Mesothelial cell of epicardium (in vitro differentiated cells): ENCODE data around the gene XPC. TPM values are rescaled to one million over a fixed set of nuclear protein-coding genes. Genes with fewer than 3 reads are reported as not detected.

Experiments
- DNase-seq, 2 experiments: peaks; one replicate each; pipeline ENCODE4 v3.0.0; 2021; ENCODE audit warnings: low spot score in 2 of 2; ENCODE audit not compliant: unreplicated experiment in 2 of 2
- H3K27ac Mint-ChIP-seq: 2 replicates; pipeline ENCODE4 v1.8.0; 2021; ENCODE audit warnings: mixed read lengths
- H3K27me3 Mint-ChIP-seq: 2 replicates; pipeline ENCODE4 v1.8.0; 2021; ENCODE audit warnings: low read depth, mixed read lengths
- H3K36me3 Mint-ChIP-seq: 2 replicates; pipeline ENCODE4 v1.8.0; 2021; ENCODE audit warnings: mixed read lengths
- H3K4me1 Mint-ChIP-seq: 2 replicates; pipeline ENCODE4 v1.8.0; 2021; ENCODE audit warnings: mixed read lengths
- H3K4me3 Mint-ChIP-seq: 2 replicates; pipeline ENCODE4 v1.8.0; 2021; ENCODE audit warnings: mild to moderate bottlenecking, moderate library complexity, mixed read lengths
- H3K9me3 Mint-ChIP-seq: 2 replicates; pipeline ENCODE4 v1.8.0; 2021; ENCODE audit warnings: mixed read lengths
- CTCF ChIP-seq: fragments of 200-600 bp; sonication (generic); IDR thresholded peaks from one replicate; pipeline ENCODE4 v1.5.0; 2021; ENCODE audit warnings: antibody characterized with exemption; ENCODE audit not compliant: unreplicated experiment
- total RNA-seq: library from RNA; stranded (reverse); gene quantifications from 3 replicates; pipeline ENCODE4 v1.2.1, GENCODE V29; 2021

XPC gene
- total RNA-seq, 1 donor from 2014 or later: 47.8 TPM

GRCh38 chr3:14206548-14207177 is 28.3 kb upstream of the XPC start:
- Mint-ChIP-seq H3K36me3 (no peaks in the 10 kb centered on the region), H3K4me1 (peaks cover 51% of the 10 kb centered on the region), H3K27me3 (no peaks in the 10 kb centered on the region), H3K9me3 (no peaks in the 10 kb centered on the region), H3K4me3 (no peak overlapping the region), H3K27ac (no peak overlapping the region)
- TF ChIP-seq CTCF: no peak
- no peak for DNase-seq

GRCh38 chr3:14204515-14205284 is 26.3 kb upstream of the XPC start:
- DNase-seq: no peak
- Mint-ChIP-seq H3K27ac (no peak overlapping the region), H3K4me3 (no peak overlapping the region), H3K4me1 (peaks cover 35% of the 10 kb centered on the region), H3K27me3 (no peaks in the 10 kb centered on the region), H3K36me3 (peaks cover 2% of the 10 kb centered on the region), H3K9me3 (no peaks in the 10 kb centered on the region)
- no peak for TF ChIP-seq CTCF

GRCh38 chr3:14203521-14204079 is 25.2 kb upstream of the XPC start:
- Mint-ChIP-seq H3K4me1 (peaks cover 24% of the 10 kb centered on the region), H3K27ac (peak overlapping the region; percentile 55), H3K4me3 (no peak overlapping the region), H3K36me3 (peaks cover 6% of the 10 kb centered on the region), H3K27me3 (no peaks in the 10 kb centered on the region), H3K9me3 (no peaks in the 10 kb centered on the region)
- peak; percentile 92 for TF ChIP-seq CTCF
- DNase-seq: peak in 1 of 2 experiments; percentile 56

- no peak for DNase-seq
- Mint-ChIP-seq H3K27me3 (no peaks in the 10 kb centered on the region), H3K36me3 (peaks cover 10% of the 10 kb centered on the region), H3K4me3 (no peak overlapping the region), H3K9me3 (no peaks in the 10 kb centered on the region), H3K27ac (peak overlapping the region; percentile 55), H3K4me1 (peaks cover 21% of the 10 kb centered on the region)
- no peak for TF ChIP-seq CTCF
Observed at GRCh38 chr3:14202874-14203520, 24.6 kb upstream of the XPC start.

- H3K27me3 Mint-ChIP-seq: no peaks in the 10 kb centered on the region
- H3K4me3 Mint-ChIP-seq: no peak overlapping the region
- no peak for DNase-seq
- TF ChIP-seq CTCF: no peak
- no peak overlapping the region for H3K27ac Mint-ChIP-seq
- no peaks in the 10 kb centered on the region for H3K9me3 Mint-ChIP-seq
- peaks cover 15% of the 10 kb centered on the region for H3K36me3 Mint-ChIP-seq
- peaks cover 21% of the 10 kb centered on the region for H3K4me1 Mint-ChIP-seq
Observed at GRCh38 chr3:14201940-14202684, 23.7 kb upstream of the XPC start.
